CD14-positive monocyte (primary cell): ENCODE data around the gene NAPSA. TPM values are rescaled to one million over a fixed set of nuclear protein-coding genes. Genes with fewer than 3 reads are reported as not detected.

Experiments
- DNase-seq, 3 donors: peaks; one replicate each; pipeline ENCODE4 v3.0.0-alpha.2; 2011 to 2022
- H2AFZ ChIP-seq: 2 replicates; pipeline ENCODE4 v1.6.0; 2012; ENCODE audit warnings: mild to moderate bottlenecking, low read depth, low read length, inconsistent platforms; ENCODE audit not compliant: insufficient read depth, poor library complexity, severe bottlenecking
- H3K27ac ChIP-seq, 2 donors: 1 replicate in 1 of 2; 2 replicates in 1 of 2; pipeline ENCODE4 v1.5.1; 2012 to 2013; ENCODE audit warnings: low read length in 2 of 2, control low read depth in 1 of 2, inconsistent platforms in 1 of 2, low read depth in 1 of 2, mild to moderate bottlenecking in 1 of 2
- H3K27me3 ChIP-seq, 2 donors: one replicate each; pipeline versions ENCODE4 v1.6.0 to v1.6.1; 2011 to 2013; ENCODE audit warnings: low read length in 2 of 2; ENCODE audit not compliant: control insufficient read depth in 2 of 2, insufficient read depth in 2 of 2
- H3K36me3 ChIP-seq, 2 donors: replicated peaks in 1 of 2; 1 replicate in 1 of 2; 2 replicates in 1 of 2; pipeline versions ENCODE4 v1.5.1 to v1.6.1; 2012 to 2013; ENCODE audit warnings: low read length in 2 of 2, control low read depth in 1 of 2, inconsistent platforms in 1 of 2, mild to moderate bottlenecking in 1 of 2; ENCODE audit not compliant: insufficient read depth in 2 of 2, control insufficient read depth in 1 of 2
- H3K4me1 ChIP-seq, 2 donors: 1 replicate in 1 of 2; 2 replicates in 1 of 2; pipeline versions ENCODE4 v1.5.1 to v1.6.1; 2012 to 2013; ENCODE audit warnings: low read length in 2 of 2, control low read depth in 1 of 2, inconsistent platforms in 1 of 2, mild to moderate bottlenecking in 1 of 2, moderate library complexity in 1 of 2; ENCODE audit not compliant: insufficient read depth in 2 of 2, control insufficient read depth in 1 of 2
- H3K4me2 ChIP-seq: replicated peaks from 2 replicates; pipeline ENCODE3; 2012; ENCODE audit warnings: low read length, moderate library complexity, mild to moderate bottlenecking; ENCODE audit not compliant: poor library complexity, severe bottlenecking; ENCODE audit errors: extremely low read depth
- H3K4me3 ChIP-seq, 3 experiments: fragments of 200-600 bp in 1 of 3; sonication (generic) in 1 of 3; replicated peaks in 1 of 3; 1 replicate in 2 of 3; 2 replicates in 1 of 3; pipeline ENCODE4 v1.5.1; 2011 to 2013; ENCODE audit warnings: low read length in 3 of 3, mild to moderate bottlenecking in 3 of 3, control low read depth in 2 of 3, low read depth in 2 of 3, inconsistent platforms in 1 of 3, moderate library complexity in 1 of 3
- H3K79me2 ChIP-seq: 2 replicates; pipeline ENCODE4 v1.6.0; 2012; ENCODE audit warnings: mild to moderate bottlenecking, control low read depth, inconsistent platforms, low read length, moderate library complexity; ENCODE audit not compliant: insufficient read depth
- H3K9ac ChIP-seq: 2 replicates; pipeline ENCODE4 v1.6.0; 2017; ENCODE audit warnings: low read length, mild to moderate bottlenecking; ENCODE audit not compliant: insufficient read depth, poor library complexity, severe bottlenecking
- H3K9me3 ChIP-seq, 2 donors: replicated peaks in 1 of 2; 1 replicate in 1 of 2; 2 replicates in 1 of 2; pipeline versions ENCODE4 v1.5.1 to v1.6.1; 2012 to 2013; ENCODE audit warnings: low read length in 2 of 2, control low read depth in 1 of 2; ENCODE audit not compliant: control insufficient read depth in 1 of 2, insufficient read depth in 1 of 2
- H4K20me1 ChIP-seq: 2 replicates; pipeline ENCODE4 v1.6.0; 2012; ENCODE audit warnings: mild to moderate bottlenecking, low read length, control low read depth, moderate library complexity; ENCODE audit not compliant: insufficient read depth
- H3K27ac Mint-ChIP-seq, 7 donors: one replicate each; pipeline ENCODE4 v1.8.0; 2020; ENCODE audit warnings: mild to moderate bottlenecking in 7 of 7, mixed read lengths in 7 of 7, moderate library complexity in 6 of 7, inconsistent platforms in 2 of 7
- H3K27me3 Mint-ChIP-seq, 3 donors: one replicate each; pipeline ENCODE4 v1.8.0; 2021 to 2022; ENCODE audit warnings: low read depth in 3 of 3, mild to moderate bottlenecking in 3 of 3, mixed read lengths in 3 of 3, moderate library complexity in 3 of 3, inconsistent platforms in 1 of 3
- H3K36me3 Mint-ChIP-seq, 2 donors: one replicate each; pipeline ENCODE4 v1.8.0; 2020; ENCODE audit warnings: mixed read lengths in 2 of 2, inconsistent platforms in 1 of 2, mild to moderate bottlenecking in 1 of 2
- H3K4me1 Mint-ChIP-seq: one replicate; pipeline ENCODE4 v1.8.0; 2020; ENCODE audit warnings: mild to moderate bottlenecking, mixed read lengths
- H3K4me3 Mint-ChIP-seq, 2 donors: one replicate each; pipeline ENCODE4 v1.8.0; 2020; ENCODE audit warnings: mild to moderate bottlenecking in 2 of 2, mixed read lengths in 2 of 2, moderate library complexity in 1 of 2
- H3K9me3 Mint-ChIP-seq, 7 donors: one replicate each; pipeline ENCODE4 v1.8.0; 2020 to 2022; ENCODE audit warnings: mixed read lengths in 7 of 7, mild to moderate bottlenecking in 6 of 7, moderate library complexity in 6 of 7, inconsistent platforms in 2 of 7
- WGBS: methylation state at CpG from one replicate; pipeline ENCODE4 v1.1.5; 2013; ENCODE audit warnings: missing lambda C conversion rate; ENCODE audit not compliant: insufficient coverage; 5-methylcytosine and 5-hydroxymethylcytosine counted together
- intact Hi-C, 2 donors: fragments of 100-400 bp; cut with micrococcal nuclease; formaldehyde crosslinking; loops; one replicate each; pipeline versions ENCODE4 v1.15.0 to v1.15.1; 2023
- polyA plus RNA-seq, 3 donors: library from polyadenylated mRNA; depleted of rRNA in 1 of 3; unstranded in 2 of 3; stranded (reverse) in 1 of 3; fragments of 300-500 nt in 2 of 3; fragments of >200 nt in 1 of 3; fragmentation: Illumina TruSeq in 2 of 3; gene quantifications; 1 replicate in 2 of 3; 2 replicates in 1 of 3; pipeline ENCODE4 v1.2.3, GENCODE V29; 2012 to 2021
- TF ChIP-seq, protein P1 (sequence below): fragments of 200-600 bp; IDR thresholded peaks from one replicate; pipeline ENCODE4 v1.8.0; 2022; ENCODE audit warnings: antibody characterized with exemption, mild to moderate bottlenecking

Gene NAPSA
- polyA plus RNA-seq, 3 donors = 0.27 to 1.3 (median 0.52) TPM

DNA sequence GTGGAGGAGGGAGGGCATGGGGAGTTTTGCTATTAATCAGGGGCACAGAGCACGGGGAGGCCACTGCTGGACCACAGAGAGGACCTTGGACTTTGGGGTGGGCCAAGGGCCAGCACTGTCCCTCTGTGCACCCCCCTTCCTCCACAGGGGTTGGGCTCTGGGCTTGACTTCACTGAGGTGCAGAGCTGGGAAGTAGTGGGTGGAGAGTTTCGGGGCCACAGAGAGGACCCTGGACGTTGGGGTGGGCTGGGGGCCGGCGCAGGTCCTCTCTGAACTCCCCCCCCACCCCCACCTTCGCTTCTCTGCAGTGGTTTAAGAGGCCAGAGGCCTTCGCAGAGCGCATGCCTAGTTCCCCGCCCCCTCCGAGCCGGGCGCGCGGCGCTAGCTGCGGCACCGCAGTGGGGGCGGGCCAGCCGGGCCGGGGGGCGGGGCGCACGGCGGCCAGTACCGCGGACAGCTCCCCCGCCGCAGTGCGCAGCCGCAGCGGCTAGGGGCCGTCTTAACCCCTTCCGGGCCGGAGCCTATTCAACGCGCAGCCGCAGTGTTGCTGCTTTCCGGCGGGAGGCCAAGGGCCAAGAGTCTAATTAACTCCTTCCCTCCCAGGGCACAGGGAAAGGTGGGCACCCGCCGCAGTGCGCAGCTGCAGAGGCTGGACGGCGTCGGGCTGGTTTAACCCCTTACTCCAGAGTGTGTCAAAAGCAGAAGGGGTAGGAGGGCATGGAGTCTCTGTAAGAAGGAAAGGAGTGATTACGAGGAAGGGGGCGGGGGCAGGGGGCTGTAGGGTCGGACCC is 39.9 kb downstream of the NAPSA start:
- H3K79me2 ChIP-seq = no peaks in the 10 kb centered on the region

GRCh38 chr19:50324331-50324730 is 41.1 kb downstream of the NAPSA start:
- H3K9me3 Mint-ChIP-seq = peaks cover 0 to 26% (median 14%) of the 10 kb centered on the region in 7 donors
- Histone ChIP-seq H3K9me3 (peaks cover 0 to 14% of the 10 kb centered on the region in 2 donors), H3K4me3 (no peak overlapping the region), H3K4me2 (no peak overlapping the region), H3K36me3 (peaks cover 0 to 6% of the 10 kb centered on the region in 2 donors), H3K79me2 (no peaks in the 10 kb centered on the region), H3K27ac (no peak overlapping the region), H2AFZ (no peak overlapping the region), H3K27me3 (peaks cover 19 to 26% of the 10 kb centered on the region in 2 donors), H3K9ac (no peak overlapping the region), H3K4me1 (peaks cover 25 to 35% of the 10 kb centered on the region in 2 donors), H4K20me1 (peaks cover 63% of the 10 kb centered on the region)
- H3K27ac Mint-ChIP-seq = no peak overlapping the region
- peak overlapping the region in 1 of 2 donors; percentile 54 for H3K4me3 Mint-ChIP-seq
- H3K27me3 Mint-ChIP-seq = peaks cover 26 to 44% (median 38%) of the 10 kb centered on the region in 3 donors
- WGBS = 76% methylated on average over 9 of the region's 11 CpGs
- no peak for DNase-seq
- H3K36me3 Mint-ChIP-seq = peaks cover 18 to 21% of the 10 kb centered on the region in 2 donors
- TF ChIP-seq, protein P1, sequence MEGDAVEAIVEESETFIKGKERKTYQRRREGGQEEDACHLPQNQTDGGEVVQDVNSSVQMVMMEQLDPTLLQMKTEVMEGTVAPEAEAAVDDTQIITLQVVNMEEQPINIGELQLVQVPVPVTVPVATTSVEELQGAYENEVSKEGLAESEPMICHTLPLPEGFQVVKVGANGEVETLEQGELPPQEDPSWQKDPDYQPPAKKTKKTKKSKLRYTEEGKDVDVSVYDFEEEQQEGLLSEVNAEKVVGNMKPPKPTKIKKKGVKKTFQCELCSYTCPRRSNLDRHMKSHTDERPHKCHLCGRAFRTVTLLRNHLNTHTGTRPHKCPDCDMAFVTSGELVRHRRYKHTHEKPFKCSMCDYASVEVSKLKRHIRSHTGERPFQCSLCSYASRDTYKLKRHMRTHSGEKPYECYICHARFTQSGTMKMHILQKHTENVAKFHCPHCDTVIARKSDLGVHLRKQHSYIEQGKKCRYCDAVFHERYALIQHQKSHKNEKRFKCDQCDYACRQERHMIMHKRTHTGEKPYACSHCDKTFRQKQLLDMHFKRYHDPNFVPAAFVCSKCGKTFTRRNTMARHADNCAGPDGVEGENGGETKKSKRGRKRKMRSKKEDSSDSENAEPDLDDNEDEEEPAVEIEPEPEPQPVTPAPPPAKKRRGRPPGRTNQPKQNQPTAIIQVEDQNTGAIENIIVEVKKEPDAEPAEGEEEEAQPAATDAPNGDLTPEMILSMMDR = no peak
- intact Hi-C loops = loop anchor here in 1 of 2 donors (10.0 kb wide), 1 partner anchor 480 kb away; no protein-coding TSS in a partner anchor
- H3K4me1 Mint-ChIP-seq = peaks cover 23% of the 10 kb centered on the region

More for the DNA sequence above, 39.9 kb downstream of the NAPSA start:
- H4K20me1 ChIP-seq = peaks cover 63% of the 10 kb centered on the region
- peaks cover 35% of the 10 kb centered on the region for H3K4me1 Mint-ChIP-seq
- H3K4me3 Mint-ChIP-seq = peak overlapping the region; percentile 57 to 77
- peak overlapping the region in 1 of 3 experiments; percentile 64 for H3K4me3 ChIP-seq
- peaks cover 0 to 6% of the 10 kb centered on the region in 2 donors for H3K36me3 ChIP-seq
- peaks cover 0 to 14% of the 10 kb centered on the region in 2 donors for H3K9me3 ChIP-seq
- H3K4me2 ChIP-seq = peak overlapping the region; percentile 81
- no peak overlapping the region for H3K27ac ChIP-seq
- peaks cover 33 to 45% (median 44%) of the 10 kb centered on the region in 3 donors for H3K27me3 Mint-ChIP-seq
- WGBS = 0% methylated on average over 33 of the region's 48 CpGs
- DNase-seq = peak; percentile 50 to 72 (median 68)
- H3K4me1 ChIP-seq = peaks cover 36 to 47% of the 10 kb centered on the region in 2 donors
- H3K27me3 ChIP-seq = peaks cover 19 to 26% of the 10 kb centered on the region in 2 donors
- no peak overlapping the region for H3K27ac Mint-ChIP-seq
- TF ChIP-seq, protein P1 = no peak
- intact Hi-C loops = loop anchor here (5.0 to 10.0 kb wide), 2 partner anchors 477 to 479 kb away; no protein-coding TSS in a partner anchor
- H2AFZ ChIP-seq = no peak overlapping the region
- H3K9me3 Mint-ChIP-seq = peaks cover 2 to 36% (median 25%) of the 10 kb centered on the region in 7 donors
- H3K9ac ChIP-seq = no peak overlapping the region
- peaks cover 18 to 21% of the 10 kb centered on the region in 2 donors for H3K36me3 Mint-ChIP-seq
